CD4-positive, alpha-beta T cell treated with Interleukin-15 for 1 hour (primary cell): ENCODE data around the gene VPS37D.
A peak's percentile ranks its signal among the peaks of the same experiment; 100 is the strongest.
"Not testable (repeated sequence)": the region's sequence is repeated elsewhere in the genome, so short reads cannot be mapped to it uniquely, and the experiment has no call there.

Experiments
- DNase-seq: peaks from one replicate; pipeline ENCODE4 v3.0.0-alpha.2; 2020

The VPS37D gene, protein sequence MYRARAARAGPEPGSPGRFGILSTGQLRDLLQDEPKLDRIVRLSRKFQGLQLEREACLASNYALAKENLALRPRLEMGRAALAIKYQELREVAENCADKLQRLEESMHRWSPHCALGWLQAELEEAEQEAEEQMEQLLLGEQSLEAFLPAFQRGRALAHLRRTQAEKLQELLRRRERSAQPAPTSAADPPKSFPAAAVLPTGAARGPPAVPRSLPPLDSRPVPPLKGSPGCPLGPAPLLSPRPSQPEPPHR

GRCh38 chr7:73667344-73668102, at the start of gene VPS37D:
Gene VPS37D (plus strand): TSS chr7:73667831. CDS start chr7:73667959, 128 bp downstream.
- DNase-seq, result peak; percentile 91

GRCh38 chr7:73618538-73618937, 49.1 kb upstream of the VPS37D start:
- no peak for DNase-seq

- not testable (repeated sequence) for DNase-seq
Observed at GRCh38 chr7:73619394-73619793, 48.2 kb upstream of the VPS37D start.

GRCh38 chr7:73621168-73622063, 46.2 kb upstream of the VPS37D start:
- DNase-seq, result no peak

- DNase-seq, result no peak
Observed at GRCh38 chr7:73622527-73622908, 45.1 kb upstream of the VPS37D start.

DNA sequence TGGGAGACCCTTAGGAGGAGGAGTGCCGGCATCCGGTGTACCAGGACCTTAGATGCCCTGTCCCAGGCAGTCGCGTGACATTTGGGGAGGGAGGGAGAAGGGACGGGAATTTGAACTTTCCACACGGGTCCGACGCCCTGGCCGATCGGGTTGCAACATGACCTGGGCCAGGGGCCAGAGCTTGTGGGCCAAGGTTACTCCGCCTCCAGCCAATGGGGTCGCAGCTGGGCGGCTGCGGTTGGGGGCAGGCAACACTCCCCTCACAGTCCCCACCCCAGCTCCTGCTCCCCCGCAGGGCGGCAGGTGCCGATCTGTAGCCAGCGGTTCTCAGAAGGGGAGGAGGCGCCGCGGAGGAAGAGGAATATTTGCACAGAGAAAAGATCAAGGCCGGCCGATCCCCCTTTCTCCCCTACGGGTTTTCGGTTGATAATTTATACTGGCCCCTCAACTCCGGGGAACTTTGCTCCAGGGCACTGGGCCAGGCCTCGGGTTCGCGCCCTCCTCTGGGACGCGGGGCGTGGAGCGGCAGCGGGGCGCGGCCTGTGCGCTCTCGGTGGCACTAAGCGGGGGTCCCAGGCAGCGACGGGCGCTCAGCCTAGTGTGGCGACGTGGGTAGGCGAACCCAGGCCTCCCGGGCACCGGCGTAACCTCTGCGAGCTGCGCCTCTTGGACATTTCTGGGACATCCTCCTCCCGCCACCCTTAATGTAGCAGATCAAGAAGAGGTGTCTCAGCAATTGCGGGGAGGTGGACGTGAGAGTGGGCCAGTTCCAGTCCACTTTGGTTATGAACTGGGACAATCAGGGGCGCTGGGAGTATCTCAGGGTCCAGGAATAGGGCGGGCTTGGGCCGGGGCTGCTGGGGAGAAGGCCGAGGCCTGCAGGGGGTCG, 44.5 kb upstream of the VPS37D start:
- DNase-seq, result no peak

DNA sequence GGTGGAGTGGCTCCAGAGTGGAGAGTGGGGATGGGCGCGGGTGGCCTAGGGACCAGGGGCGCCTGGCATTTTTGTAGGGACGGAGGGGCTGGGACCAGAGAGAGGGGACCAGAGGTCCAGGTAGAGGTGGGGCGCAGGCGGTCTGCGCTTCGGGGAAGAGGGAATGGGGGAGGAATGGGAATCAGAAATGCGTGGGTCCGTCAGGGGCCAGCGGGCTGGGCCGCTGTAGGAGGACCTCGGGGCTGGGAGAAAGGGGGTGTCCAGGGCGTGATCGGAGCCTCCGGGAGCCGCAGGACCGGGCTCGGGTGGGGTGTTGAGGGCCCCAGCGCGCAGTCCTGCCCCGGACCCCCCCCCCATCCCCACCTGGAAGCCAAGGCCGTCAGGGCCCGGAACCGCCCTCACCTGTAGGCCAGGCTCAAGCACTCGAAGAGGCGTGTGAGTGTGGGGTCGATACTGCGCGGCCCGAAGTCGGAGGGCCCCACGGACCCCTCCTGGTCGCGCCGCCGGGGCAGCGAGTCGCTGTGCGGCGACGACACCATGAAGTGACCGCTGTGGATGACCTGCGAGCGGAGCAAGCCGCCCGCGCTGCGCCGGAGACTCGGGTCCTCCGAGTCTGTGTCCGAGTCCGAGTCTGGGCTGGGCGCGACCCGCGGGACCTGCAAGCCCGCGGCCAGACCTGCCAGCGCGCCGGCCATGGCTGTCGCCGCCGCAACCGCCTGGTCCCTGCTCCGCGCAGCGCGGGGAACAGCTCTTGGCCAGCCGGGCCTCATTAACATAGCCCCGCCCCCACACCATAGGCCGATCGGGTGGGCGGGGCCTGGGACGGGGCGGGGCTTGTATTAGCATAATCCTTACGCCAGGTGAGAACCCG, 43.6 kb upstream of the VPS37D start, which contains the start of gene MLXIPL:
TSS of gene MLXIPL (minus strand) at position 725 of the 871 bp plus-strand sequence. CDS start at position 695, 30 bp downstream.
- DNase-seq, result peak; percentile 50

- DNase-seq, result no peak
Observed at GRCh38 chr7:73624669-73625001, 43.0 kb upstream of the VPS37D start.

GRCh38 chr7:73625276-73625675, 42.4 kb upstream of the VPS37D start:
- no peak for DNase-seq

GRCh38 chr7:73626814-73627213, 40.8 kb upstream of the VPS37D start:
- no peak for DNase-seq

- no peak for DNase-seq
Observed at GRCh38 chr7:73628504-73628903, 39.1 kb upstream of the VPS37D start.

DNA sequence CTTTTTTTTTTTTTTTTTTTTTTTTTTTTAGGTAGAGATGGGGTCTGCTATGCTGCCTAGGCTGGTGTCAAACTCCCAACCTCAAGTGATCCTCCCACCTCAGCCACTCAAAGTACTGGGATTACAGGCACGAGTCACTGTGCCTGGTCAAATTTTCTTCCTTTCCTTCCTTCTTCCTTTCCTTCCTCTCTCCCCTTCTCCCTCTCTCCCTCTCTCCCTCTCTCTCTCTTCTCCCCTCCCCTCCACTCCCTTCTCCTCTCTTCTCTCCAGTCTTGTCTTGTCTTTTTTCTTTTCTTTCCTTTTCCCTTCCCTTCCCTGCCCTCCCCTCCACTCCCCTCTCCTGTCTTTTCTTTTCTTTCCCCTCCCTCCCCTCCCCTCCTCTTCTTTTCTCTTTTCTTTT, 36.1 kb upstream of the VPS37D start:
- no peak for DNase-seq

GRCh38 chr7:73633323-73633722, 34.3 kb upstream of the VPS37D start:
- no peak for DNase-seq

DNA sequence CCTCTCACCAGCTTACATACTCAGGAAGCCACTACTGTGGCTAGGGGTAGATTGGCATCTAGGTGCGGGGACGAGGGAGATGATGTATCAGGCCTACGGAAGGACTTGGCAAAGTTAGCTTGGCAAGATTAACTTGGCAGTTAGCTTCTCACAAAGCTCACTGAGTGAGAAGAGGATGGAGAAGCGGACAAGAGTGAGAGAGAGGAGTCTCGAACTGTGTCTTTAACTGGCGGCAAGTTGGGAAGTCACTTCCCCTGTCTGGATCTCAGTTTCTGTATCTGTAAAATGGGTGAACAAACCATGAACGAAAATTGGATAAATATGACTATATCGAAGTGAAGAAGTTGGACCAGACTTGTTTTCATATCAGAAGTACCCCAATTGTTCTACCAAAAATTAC, 33.8 kb upstream of the VPS37D start:
- DNase-seq, result no peak

DNA sequence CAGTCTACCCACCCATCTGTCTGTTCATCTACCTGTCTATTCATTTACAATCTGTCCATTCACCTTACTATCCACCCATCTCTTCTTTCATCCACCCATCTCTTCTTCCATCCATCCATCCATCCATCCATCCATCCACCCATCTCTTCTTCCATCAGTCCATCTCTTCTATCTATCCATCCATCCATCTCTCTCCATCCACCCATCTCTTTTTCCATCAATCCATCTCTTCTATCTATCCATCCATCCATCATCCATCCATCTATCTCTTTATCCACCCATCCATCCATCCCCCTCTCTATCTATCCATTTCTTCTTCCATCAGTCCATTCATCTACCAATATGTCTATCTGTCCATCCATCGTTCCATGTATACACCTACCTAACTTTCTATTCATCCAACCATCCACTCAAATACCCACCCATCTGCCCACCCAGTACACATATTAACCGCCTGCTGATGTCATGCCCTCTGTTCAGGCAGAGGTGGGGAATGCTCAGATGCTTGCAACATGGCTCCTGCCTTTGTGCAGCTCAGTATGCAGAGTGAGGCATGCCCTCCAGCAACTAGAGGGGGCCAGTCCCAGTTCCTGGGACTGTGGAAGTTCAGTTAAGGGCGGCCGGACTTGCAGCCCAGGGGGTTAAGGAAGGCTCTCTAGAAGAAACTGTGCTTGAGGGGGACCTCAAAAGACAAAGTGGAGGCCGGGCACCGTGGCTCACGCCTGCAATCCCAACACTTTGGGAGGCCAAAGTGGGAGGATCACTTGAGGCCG, 32.0 kb upstream of the VPS37D start:
- no peak for DNase-seq

GRCh38 chr7:73638911-73639310, 28.7 kb upstream of the VPS37D start:
- DNase-seq, result no peak

DNA sequence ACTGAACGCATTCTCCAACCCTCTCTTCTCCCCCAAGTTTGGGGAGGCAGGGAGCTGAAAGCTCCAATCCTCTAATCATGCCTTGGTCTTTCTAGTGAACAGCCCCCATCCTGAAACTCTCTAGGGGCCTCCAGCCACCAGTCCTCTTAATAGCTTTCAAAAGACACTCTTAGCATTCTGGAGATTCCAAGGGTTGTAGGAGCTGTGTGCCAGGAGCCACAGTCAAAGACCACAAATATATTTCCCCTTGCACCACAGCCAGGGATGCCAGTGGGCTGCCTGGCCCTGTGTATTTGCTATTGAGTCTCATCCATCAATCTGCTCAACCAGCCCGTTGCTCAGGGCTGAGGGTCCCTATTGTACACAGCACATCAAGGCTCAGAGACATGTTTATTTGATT, 24.8 kb upstream of the VPS37D start:
- no peak for DNase-seq

- no peak for DNase-seq
Observed at GRCh38 chr7:73644688-73645286, 22.8 kb upstream of the VPS37D start.

DNA sequence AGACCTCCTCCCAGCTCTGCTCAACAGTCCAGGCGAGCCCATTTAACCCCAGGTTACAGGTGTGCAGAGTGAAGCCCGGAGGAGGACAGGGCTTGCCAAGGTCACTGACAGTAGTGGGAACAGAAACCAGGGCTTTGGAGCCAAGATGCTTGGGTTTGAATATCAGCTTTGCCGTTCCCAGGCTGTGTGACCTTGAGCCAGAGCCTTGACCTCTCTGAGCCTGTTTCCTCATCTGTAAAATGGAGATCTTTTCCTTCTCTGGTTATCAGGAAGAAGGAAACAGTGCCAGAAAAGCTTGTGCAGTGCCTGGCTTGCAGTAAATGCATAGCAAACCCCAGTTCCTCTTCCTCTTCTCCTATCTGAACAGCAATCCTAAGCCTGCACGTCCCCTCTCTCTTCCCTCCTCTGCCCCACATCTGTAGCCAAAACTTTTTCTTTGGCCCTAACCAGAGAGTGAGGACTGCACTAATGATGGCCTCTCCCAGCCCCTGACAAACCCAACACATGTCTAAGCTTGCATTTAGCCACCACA, 21.9 kb upstream of the VPS37D start:
- DNase-seq, result no peak
